ENCODE measurements around the gene GLO1. TPM values are rescaled to one million over a fixed set of nuclear protein-coding genes. Genes with fewer than 3 reads are reported as not detected.

GLO1 gene
- total RNA-seq, 4 donors from 2014 or later, result 53.4 to 104 (median 76.1) TPM

DNA sequence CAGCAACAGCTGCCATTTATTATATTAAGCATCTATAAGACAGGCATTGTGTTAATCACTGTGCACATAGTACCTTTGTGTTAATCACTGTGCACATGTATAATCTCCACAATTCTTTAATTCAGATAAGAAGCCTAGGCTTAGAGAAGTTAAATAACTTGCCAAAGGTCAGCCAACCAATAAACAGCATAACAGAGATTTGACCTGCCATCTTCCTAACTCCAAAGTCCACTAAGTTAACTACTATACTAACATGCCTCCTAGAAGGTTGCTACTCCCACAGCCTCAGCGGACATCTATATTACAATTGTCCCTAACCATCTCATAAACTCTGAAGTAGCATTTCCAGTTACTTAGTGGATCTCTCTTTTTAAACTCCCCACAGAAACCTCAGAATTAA is 66.9 kb downstream of the GLO1 start:
- DNase-seq, result no peak
- H3K36me3 ChIP-seq, result no peaks in the 10 kb centered on the region
- no peak overlapping the region for H3K4me3 ChIP-seq
- TF ChIP-seq POLR2A (IDR thresholded peaks at IDR 0.05), result no peak
- TF ChIP-seq, protein P1, sequence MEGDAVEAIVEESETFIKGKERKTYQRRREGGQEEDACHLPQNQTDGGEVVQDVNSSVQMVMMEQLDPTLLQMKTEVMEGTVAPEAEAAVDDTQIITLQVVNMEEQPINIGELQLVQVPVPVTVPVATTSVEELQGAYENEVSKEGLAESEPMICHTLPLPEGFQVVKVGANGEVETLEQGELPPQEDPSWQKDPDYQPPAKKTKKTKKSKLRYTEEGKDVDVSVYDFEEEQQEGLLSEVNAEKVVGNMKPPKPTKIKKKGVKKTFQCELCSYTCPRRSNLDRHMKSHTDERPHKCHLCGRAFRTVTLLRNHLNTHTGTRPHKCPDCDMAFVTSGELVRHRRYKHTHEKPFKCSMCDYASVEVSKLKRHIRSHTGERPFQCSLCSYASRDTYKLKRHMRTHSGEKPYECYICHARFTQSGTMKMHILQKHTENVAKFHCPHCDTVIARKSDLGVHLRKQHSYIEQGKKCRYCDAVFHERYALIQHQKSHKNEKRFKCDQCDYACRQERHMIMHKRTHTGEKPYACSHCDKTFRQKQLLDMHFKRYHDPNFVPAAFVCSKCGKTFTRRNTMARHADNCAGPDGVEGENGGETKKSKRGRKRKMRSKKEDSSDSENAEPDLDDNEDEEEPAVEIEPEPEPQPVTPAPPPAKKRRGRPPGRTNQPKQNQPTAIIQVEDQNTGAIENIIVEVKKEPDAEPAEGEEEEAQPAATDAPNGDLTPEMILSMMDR (IDR thresholded peaks at IDR 0.05), result no peak
- H3K27ac ChIP-seq, result no peak overlapping the region
- 20 to 95% methylated on average over 1 of the region's 1 CpG for WGBS, 2 donors
- H3K4me1 ChIP-seq, result peaks cover 7 to 32% (median 15%) of the 10 kb centered on the region in 3 donors
- intact Hi-C loops (cut with DNase I), result no loop called here
- H3K9me3 ChIP-seq, result no peaks in the 10 kb centered on the region
- H3K27me3 ChIP-seq, result no peaks in the 10 kb centered on the region

- DNase-seq, result no peak
- no peaks in the 10 kb centered on the region for H3K9me3 ChIP-seq
- TF ChIP-seq, protein P1 (IDR thresholded peaks at IDR 0.05), result no peak
- TF ChIP-seq POLR2A (IDR thresholded peaks at IDR 0.05), result no peak
- intact Hi-C loops (cut with DNase I), result no loop called here
- WGBS, 2 donors, result 67 to 69% methylated on average over 1 of the region's 1 CpG
- no peaks in the 10 kb centered on the region for H3K27me3 ChIP-seq
- no peak overlapping the region for H3K4me3 ChIP-seq
- no peaks in the 10 kb centered on the region for H3K36me3 ChIP-seq
- H3K27ac ChIP-seq, result no peak overlapping the region
- H3K4me1 ChIP-seq, result peaks cover 0 to 22% (median 9%) of the 10 kb centered on the region in 3 donors
Observed at GRCh38 chr6:38634518-38634917, 68.4 kb downstream of the GLO1 start.

- TF ChIP-seq, protein P1 (IDR thresholded peaks at IDR 0.05), result no peak
- no peak for TF ChIP-seq POLR2A (IDR thresholded peaks at IDR 0.05)
- Histone ChIP-seq H3K36me3 (no peaks in the 10 kb centered on the region), H3K9me3 (no peaks in the 10 kb centered on the region), H3K4me1 (peaks cover 0 to 9% (median 0%) of the 10 kb centered on the region in 3 donors), H3K27ac (no peak overlapping the region), H3K27me3 (no peaks in the 10 kb centered on the region), H3K4me3 (no peak overlapping the region)
- intact Hi-C loops (cut with DNase I), result no loop called here
- DNase-seq, result no peak
- 79 to 90% methylated on average over 1 of the region's 1 CpG for WGBS, 2 donors
Observed at GRCh38 chr6:38632490-38632889, 70.5 kb downstream of the GLO1 start.

GRCh38 chr6:38631186-38631783 is 71.7 kb downstream of the GLO1 start:
- H3K9me3 ChIP-seq, result no peaks in the 10 kb centered on the region
- intact Hi-C loops (cut with DNase I), result no loop called here
- no peaks in the 10 kb centered on the region for H3K27me3 ChIP-seq
- no peak overlapping the region for H3K27ac ChIP-seq
- H3K4me1 ChIP-seq, result peaks cover 0 to 9% (median 0%) of the 10 kb centered on the region in 3 donors
- TF ChIP-seq POLR2A (IDR thresholded peaks at IDR 0.05), result no peak
- TF ChIP-seq, protein P1 (IDR thresholded peaks at IDR 0.05), result no peak
- 78 to 79% methylated on average over 2 to 3 of the region's 3 CpGs for WGBS, 2 donors
- DNase-seq, result no peak
- H3K4me3 ChIP-seq, result no peak overlapping the region
- no peaks in the 10 kb centered on the region for H3K36me3 ChIP-seq

Other genes starting within 250 kb of the GLO1 start
- gene BTBD9, start 63.2 kb downstream of the GLO1 start, total RNA-seq, result 10 to 100 TPM in 2 of 4 donors, 1 to 10 TPM in 2; 9.2 to 16.3 (median 11.6) TPM
- gene DNAH8, start 12.2 kb upstream of the GLO1 start, total RNA-seq, result under 1 TPM in 2 of 4 donors, not detected in 2; under 0.01 to 0.03 TPM

All from esophagus squamous epithelium (tissue), 5 donors.